KMS-11 (cell line): Measurements from ENCODE around the gene TMC8.

ENCODE experiments used
- H2AFZ ChIP-seq: fragments of 200-600 bp; sonication (generic); 2 replicates; pipeline ENCODE4 v1.6.1; 2016; ENCODE audit warnings: antibody characterized with exemption, mixed run types, low read depth
- H3K27ac ChIP-seq: fragments of 200-600 bp; sonication (generic); 2 replicates; pipeline ENCODE4 v1.6.1; 2016; ENCODE audit warnings: mild to moderate bottlenecking, mixed run types
- H3K27me3 ChIP-seq: fragments of 200-600 bp; sonication (generic); 2 replicates; pipeline ENCODE4 v1.6.1; 2017; ENCODE audit warnings: mild to moderate bottlenecking, low read depth, mixed run types, moderate library complexity; ENCODE audit not compliant: insufficient read depth
- H3K36me3 ChIP-seq: fragments of 200-600 bp; sonication (generic); 2 replicates; pipeline ENCODE4 v1.6.1; 2017; ENCODE audit warnings: mild to moderate bottlenecking, mixed run types; ENCODE audit not compliant: insufficient read depth
- H3K4me1 ChIP-seq: fragments of 200-600 bp; sonication (generic); 2 replicates; pipeline ENCODE4 v1.6.1; 2016; ENCODE audit warnings: mild to moderate bottlenecking, low read depth, mixed run types; ENCODE audit not compliant: poor library complexity, severe bottlenecking
- H3K4me2 ChIP-seq: fragments of 200-600 bp; sonication (generic); 2 replicates; pipeline ENCODE4 v1.7.0; 2016; ENCODE audit warnings: mild to moderate bottlenecking, mixed run types
- H3K4me3 ChIP-seq: fragments of 200-600 bp; sonication (generic); IDR thresholded peaks from 2 replicates; pipeline ENCODE4 v1.6.1; 2017; ENCODE audit warnings: low read depth, low read length, mixed read lengths; ENCODE audit not compliant: insufficient read depth
- H3K79me2 ChIP-seq: fragments of 200-600 bp; sonication (generic); 2 replicates; pipeline ENCODE4 v1.6.1; 2016; ENCODE audit warnings: low read depth, mixed run types; ENCODE audit not compliant: insufficient read depth
- H3K9ac ChIP-seq: fragments of 200-600 bp; sonication (generic); 2 replicates; pipeline ENCODE4 v1.6.1; 2016; ENCODE audit warnings: mild to moderate bottlenecking, mixed run types
- H4K20me1 ChIP-seq: fragments of 200-600 bp; sonication (generic); 2 replicates; pipeline ENCODE4 v1.6.1; 2016; ENCODE audit warnings: mild to moderate bottlenecking, mixed run types; ENCODE audit not compliant: insufficient read depth
- CTCF ChIP-seq: fragments of 200-600 bp; sonication (generic); conservative IDR thresholded peaks from 2 replicates; pipeline ENCODE4 v1.6.1; 2017; ENCODE audit warnings: low read depth, mild to moderate bottlenecking, antibody characterized with exemption, low read length, moderate library complexity, mixed read lengths

TMC8 gene

DNA sequence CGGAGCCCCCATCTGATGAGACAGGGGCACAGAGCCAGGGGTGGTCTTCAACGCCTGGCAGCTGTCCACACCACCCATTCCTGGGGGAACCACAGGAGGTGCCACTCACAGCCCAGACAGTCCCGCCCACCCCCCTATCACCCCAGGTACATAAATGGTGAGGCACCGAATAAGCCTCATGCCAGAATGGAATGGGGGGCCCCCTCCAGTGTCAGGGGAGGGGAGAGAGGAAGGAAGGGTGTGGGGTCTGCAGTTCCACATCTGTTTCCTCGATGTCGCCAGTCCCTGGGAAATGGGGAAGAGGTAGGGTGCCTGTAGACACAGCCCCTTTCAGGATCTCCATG is 3.7 kb upstream of the TMC8 start:
- no peak overlapping the region for H2AFZ ChIP-seq
- peak overlapping the region; percentile 97 for H3K4me2 ChIP-seq
- no peaks in the 10 kb centered on the region for H3K36me3 ChIP-seq
- H3K4me3 ChIP-seq, result no peak overlapping the region
- H3K9ac ChIP-seq, result no peak overlapping the region
- peaks cover 38% of the 10 kb centered on the region for H3K79me2 ChIP-seq
- no peaks in the 10 kb centered on the region for H3K27me3 ChIP-seq
- H4K20me1 ChIP-seq, result no peaks in the 10 kb centered on the region
- peaks cover 55% of the 10 kb centered on the region for H3K4me1 ChIP-seq
- no peak for TF ChIP-seq CTCF
- H3K27ac ChIP-seq, result peak overlapping the region; percentile 50; the same call in 1 of the 2 replicates

DNA sequence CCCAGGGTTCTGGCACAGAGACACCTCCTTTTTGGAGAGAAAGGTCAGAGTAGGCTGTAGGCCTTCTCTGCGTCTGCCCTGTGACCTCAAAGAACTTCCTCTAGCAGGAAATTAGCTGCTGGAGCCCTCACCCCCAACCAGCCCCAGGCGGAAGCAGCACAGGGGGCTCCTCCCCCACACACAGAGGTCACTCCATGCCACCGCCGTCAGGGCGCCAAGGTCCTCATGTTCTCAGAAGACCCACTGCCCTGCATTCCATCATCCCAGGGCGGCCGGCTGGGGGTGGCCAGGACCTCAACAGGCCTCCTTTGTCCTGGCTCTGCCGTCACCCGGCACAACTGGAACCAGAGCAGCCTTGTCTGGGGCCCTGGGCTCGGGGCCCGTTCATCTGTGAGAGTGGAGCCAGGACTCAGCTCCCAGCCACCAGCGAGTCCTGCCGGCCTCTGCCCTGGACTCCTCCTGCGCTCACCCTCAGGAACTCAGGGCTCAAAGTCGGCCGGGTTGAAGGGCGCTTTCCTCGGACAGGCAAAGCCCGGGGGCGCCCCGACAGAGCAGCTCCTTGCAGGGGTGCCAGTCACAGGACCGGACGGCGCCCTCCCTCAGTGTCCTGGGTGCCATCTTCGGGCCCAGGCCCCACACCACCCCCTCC is 3.2 kb upstream of the TMC8 start:
- no peak for TF ChIP-seq CTCF

DNA sequence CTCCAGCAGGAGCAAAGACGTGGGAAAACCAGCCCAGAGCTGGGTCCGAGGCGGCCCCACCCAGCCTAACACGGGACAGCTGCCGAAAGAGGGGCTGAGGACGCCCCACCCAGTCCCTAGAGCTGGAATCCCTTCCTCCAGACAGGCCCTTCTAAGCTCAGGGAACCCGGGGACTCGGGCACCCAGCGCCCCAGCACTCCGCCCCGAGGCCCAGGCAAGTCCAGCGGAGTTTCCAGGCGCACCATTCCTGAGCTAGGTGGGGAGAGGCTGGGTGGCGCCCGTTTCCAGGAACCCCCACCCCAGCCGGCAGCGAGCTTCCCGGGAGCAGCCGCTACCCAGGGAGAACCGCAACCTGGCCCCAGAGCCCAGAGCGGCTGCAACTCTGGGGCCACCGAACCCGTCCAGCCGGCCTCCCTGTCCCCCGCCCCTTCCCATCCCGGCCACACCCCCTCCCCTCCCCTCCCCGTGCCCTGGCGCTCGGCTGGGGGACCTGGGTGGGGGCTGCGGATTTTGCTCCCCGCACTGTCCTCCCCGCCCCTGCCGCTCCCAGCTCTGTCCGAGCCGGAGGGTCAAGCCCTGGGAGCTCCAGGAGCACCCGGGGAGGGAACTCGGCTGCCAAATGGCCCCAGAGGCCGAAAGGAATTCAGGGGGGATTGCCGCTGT is 2.6 kb upstream of the TMC8 start:
- H3K36me3 ChIP-seq, result no peaks in the 10 kb centered on the region
- H3K9ac ChIP-seq, result peak overlapping the region; percentile 69
- no peaks in the 10 kb centered on the region for H4K20me1 ChIP-seq
- H3K27ac ChIP-seq, result peak overlapping the region; percentile 50
- H3K27me3 ChIP-seq, result no peaks in the 10 kb centered on the region
- H2AFZ ChIP-seq, result peak overlapping the region; percentile 58
- H3K4me2 ChIP-seq, result peak overlapping the region; percentile 97
- H3K4me3 ChIP-seq, result no peak overlapping the region
- H3K4me1 ChIP-seq, result peaks cover 51% of the 10 kb centered on the region
- peaks cover 47% of the 10 kb centered on the region for H3K79me2 ChIP-seq
- no peak for TF ChIP-seq CTCF

More for the DNA sequence above, 3.2 kb upstream of the TMC8 start:
- Histone ChIP-seq H3K27me3 (no peaks in the 10 kb centered on the region), H2AFZ (no peak overlapping the region), H3K9ac (peak overlapping the region; percentile 69), H4K20me1 (no peaks in the 10 kb centered on the region), H3K4me3 (no peak overlapping the region), H3K27ac (peak overlapping the region; percentile 50), H3K4me2 (peak overlapping the region; percentile 97), H3K4me1 (peaks cover 53% of the 10 kb centered on the region), H3K36me3 (no peaks in the 10 kb centered on the region), H3K79me2 (peaks cover 40% of the 10 kb centered on the region)

DNA sequence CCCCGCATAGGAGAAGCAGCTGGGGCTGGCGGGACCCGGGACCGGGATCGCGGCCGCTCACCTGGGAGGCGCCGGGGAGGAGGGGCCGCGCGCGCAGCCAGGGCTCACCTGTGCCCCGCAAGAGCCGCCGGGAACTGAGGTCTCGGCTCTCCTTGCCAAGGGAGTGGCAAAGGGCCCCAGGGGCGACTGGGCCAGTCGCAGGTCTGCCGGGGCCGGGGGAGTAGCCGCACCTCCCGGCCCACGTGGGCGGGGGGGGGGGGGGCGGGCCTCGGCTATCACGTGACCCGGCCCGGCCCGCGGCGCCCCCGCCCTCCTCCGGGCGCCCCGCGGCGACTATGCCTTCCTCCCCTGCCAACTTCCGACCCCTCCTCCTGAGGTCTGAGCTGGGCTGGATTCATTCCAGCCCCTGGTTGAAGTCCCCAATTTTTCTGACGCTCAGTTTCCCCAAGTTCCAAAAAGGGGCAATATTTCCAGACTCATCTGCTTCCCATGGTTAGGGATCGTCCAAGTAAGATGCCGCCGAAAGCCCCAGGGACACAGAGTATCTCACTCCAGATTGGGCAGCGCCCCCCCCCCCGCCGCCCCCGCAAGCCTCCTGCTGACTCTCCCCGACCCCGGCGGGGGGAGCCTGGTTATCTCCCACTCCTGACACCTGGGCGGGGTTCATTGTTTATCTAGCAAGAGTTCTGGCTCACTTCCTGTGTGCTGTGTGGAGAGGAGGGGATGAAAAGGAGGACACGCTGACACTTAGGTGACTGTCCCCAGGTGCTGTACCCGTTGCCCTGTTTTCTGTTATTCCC is 1.8 kb upstream of the TMC8 start, which contains the start of gene TMC6:
TMC6 (minus strand) TSS at position 205 of the 800 bp plus-strand sequence. CDS start 1,923 bp downstream, outside the sequence.
- no peaks in the 10 kb centered on the region for H4K20me1 ChIP-seq
- peak within 1 kb of the TSS; percentile 69 for H3K9ac ChIP-seq
- H3K4me3 ChIP-seq, result no peak within 1 kb of the TSS
- peak within 1 kb of the TSS; percentile 68 for H3K27ac ChIP-seq
- H2AFZ ChIP-seq, result peak within 1 kb of the TSS; percentile 58
- no peak for TF ChIP-seq CTCF
- peaks cover 50% of the 10 kb centered on the region for H3K79me2 ChIP-seq
- H3K36me3 ChIP-seq, result no peaks in the 10 kb centered on the region
- peaks cover 46% of the 10 kb centered on the region for H3K4me1 ChIP-seq
- H3K4me2 ChIP-seq, result peak within 1 kb of the TSS; percentile 97
- no peaks in the 10 kb centered on the region for H3K27me3 ChIP-seq
